ENCODE data around the gene LAPTM4A. TPM values are rescaled to one million over a fixed set of nuclear protein-coding genes. Genes with fewer than 3 reads are reported as not detected.
"Not testable (repeated sequence)": the region's sequence is repeated elsewhere in the genome, so short reads cannot be mapped to it uniquely, and the experiment has no call there.

Gene LAPTM4A
- total RNA-seq, 4 donors from 2014 or later, result 88.8 to 159 (median 128) TPM

- WGBS, result 81% methylated on average over 10 of the region's 10 CpGs
- no peaks in the 10 kb centered on the region for H3K4me1 ChIP-seq
- H3K27ac ChIP-seq, result no peak overlapping the region
- no peaks in the 10 kb centered on the region for H3K27me3 ChIP-seq
- TF ChIP-seq EP300 (IDR thresholded peaks at IDR 0.05) (no peak), CTCF (IDR thresholded peaks at IDR 0.05) (no peak), POLR2A (IDR thresholded peaks at IDR 0.05) (no peak), POLR2AphosphoS5 (IDR thresholded peaks at IDR 0.05) (no peak)
- no peak for DNase-seq (ENCODE audit: low spot score in 2 of 2)
- peaks cover 3% of the 10 kb centered on the region for H3K9me3 ChIP-seq
- no peaks in the 10 kb centered on the region for H3K36me3 ChIP-seq
- no peak overlapping the region for H3K4me3 ChIP-seq
Observed at GRCh38 chr2:20080428-20080827, 29.0 kb upstream of the LAPTM4A start.

GRCh38 chr2:20079546-20080115 is 28.2 kb upstream of the LAPTM4A start:
- Histone ChIP-seq H3K27ac (no peak overlapping the region), H3K36me3 (no peaks in the 10 kb centered on the region), H3K4me1 (no peaks in the 10 kb centered on the region), H3K9me3 (peaks cover 3% of the 10 kb centered on the region), H3K27me3 (no peaks in the 10 kb centered on the region), H3K4me3 (no peak overlapping the region)
- WGBS, result 89% methylated on average over 5 of the region's 6 CpGs
- TF ChIP-seq CTCF (IDR thresholded peaks at IDR 0.05) (no peak), POLR2A (IDR thresholded peaks at IDR 0.05) (no peak), EP300 (IDR thresholded peaks at IDR 0.05) (no peak), POLR2AphosphoS5 (IDR thresholded peaks at IDR 0.05) (no peak)
- DNase-seq (ENCODE audit: low spot score in 2 of 2), result no peak

GRCh38 chr2:20077411-20077940 is 26.0 kb upstream of the LAPTM4A start:
- Histone ChIP-seq H3K9me3 (peaks cover 3% of the 10 kb centered on the region), H3K4me3 (no peak overlapping the region), H3K4me1 (peaks cover 12% of the 10 kb centered on the region), H3K36me3 (no peaks in the 10 kb centered on the region), H3K27ac (no peak overlapping the region), H3K27me3 (no peaks in the 10 kb centered on the region)
- TF ChIP-seq POLR2AphosphoS5 (IDR thresholded peaks at IDR 0.05), result no peak
- no peak for TF ChIP-seq CTCF (IDR thresholded peaks at IDR 0.05)
- TF ChIP-seq POLR2A (IDR thresholded peaks at IDR 0.05), result no peak
- no peak for TF ChIP-seq EP300 (IDR thresholded peaks at IDR 0.05)
- WGBS, result 91% methylated on average over 4 of the region's 4 CpGs
- no peak for DNase-seq (ENCODE audit: low spot score in 2 of 2)

- 84% methylated on average over 6 of the region's 6 CpGs for WGBS
- Histone ChIP-seq H3K4me3 (no peak overlapping the region), H3K4me1 (peaks cover 19% of the 10 kb centered on the region), H3K9me3 (peaks cover 3% of the 10 kb centered on the region), H3K36me3 (no peaks in the 10 kb centered on the region), H3K27ac (no peak overlapping the region), H3K27me3 (no peaks in the 10 kb centered on the region)
- no peak for TF ChIP-seq POLR2A (IDR thresholded peaks at IDR 0.05)
- no peak for TF ChIP-seq POLR2AphosphoS5 (IDR thresholded peaks at IDR 0.05)
- no peak for TF ChIP-seq CTCF (IDR thresholded peaks at IDR 0.05)
- no peak for TF ChIP-seq EP300 (IDR thresholded peaks at IDR 0.05)
- DNase-seq (ENCODE audit: low spot score in 2 of 2), result no peak
Observed at GRCh38 chr2:20076757-20077156, 25.3 kb upstream of the LAPTM4A start.

- Histone ChIP-seq H3K4me3 (no peak overlapping the region), H3K9me3 (peaks cover 3% of the 10 kb centered on the region), H3K4me1 (peaks cover 28% of the 10 kb centered on the region), H3K36me3 (no peaks in the 10 kb centered on the region), H3K27ac (peak overlapping the region; percentile 14), H3K27me3 (no peaks in the 10 kb centered on the region)
- WGBS, result 83% methylated on average over 8 of the region's 8 CpGs
- TF ChIP-seq CTCF (IDR thresholded peaks at IDR 0.05), result no peak
- TF ChIP-seq POLR2A (IDR thresholded peaks at IDR 0.05), result no peak
- no peak for TF ChIP-seq POLR2AphosphoS5 (IDR thresholded peaks at IDR 0.05)
- no peak for TF ChIP-seq EP300 (IDR thresholded peaks at IDR 0.05)
- DNase-seq (ENCODE audit: low spot score in 2 of 2), result no peak
Observed at GRCh38 chr2:20074901-20075300, 23.5 kb upstream of the LAPTM4A start.

- H3K9me3 ChIP-seq; H3K4me3 ChIP-seq; H3K36me3 ChIP-seq; DNase-seq (ENCODE audit: low spot score in 2 of 2); H3K27me3 ChIP-seq: not testable (repeated sequence)
- H3K4me1 ChIP-seq, result peaks cover 28% of the 10 kb centered on the region
- H3K27ac ChIP-seq, result peak overlapping the region; percentile 86
- WGBS, result 60% methylated on average over 9 of the region's 9 CpGs
Observed at GRCh38 chr2:20074046-20074648, 22.7 kb upstream of the LAPTM4A start.
